CD4-positive, alpha-beta T cell (primary cell): Measurements from ENCODE around the gene UIMC1. TPM values are rescaled to one million over a fixed set of nuclear protein-coding genes. Genes with fewer than 3 reads are reported as not detected.

ENCODE experiments used
- ATAC-seq: fragments of 200-7000 bp; cut with Tn5 transposase; one replicate; pipeline ENCODE4 v1.10.0; 2022; ENCODE audit warnings: mild to moderate bottlenecking; ENCODE audit not compliant: poor library complexity
- CTCF ChIA-PET: fragments of 350-600 bp; sonication (Branson Sonifier 250); formaldehyde crosslinking; loops from one replicate; lab custom pipeline; 2021; ENCODE audit warnings: antibody characterized with exemption, inconsistent platforms; lab: Charles Lee
- POLR2A ChIA-PET: fragments of 350-600 bp; sonication (Branson Sonifier 250); formaldehyde crosslinking; loops from one replicate; lab custom pipeline; 2021; ENCODE audit warnings: antibody characterized with exemption, inconsistent platforms; lab: Charles Lee
- DNase-seq, 14 experiments: peaks; one replicate each; pipeline ENCODE4 v3.0.0-alpha.2; 2013 to 2020; ENCODE audit warnings: mixed read lengths in 2 of 14
- H3K27ac ChIP-seq, 2 donors: one replicate each; pipeline versions ENCODE4 v1.5.1 to v1.7.0; 2013; ENCODE audit warnings: low read length in 2 of 2, low read depth in 1 of 2, mild to moderate bottlenecking in 1 of 2
- H3K27me3 ChIP-seq, 2 experiments: 1 replicate in 1 of 2; 2 replicates in 1 of 2; pipeline versions ENCODE4 v1.6.1 to v1.7.0; 2013; ENCODE audit warnings: low read length in 2 of 2, control low read depth in 1 of 2, mild to moderate bottlenecking in 1 of 2, moderate library complexity in 1 of 2; ENCODE audit not compliant: insufficient read depth in 2 of 2, control insufficient read depth in 1 of 2
- H3K36me3 ChIP-seq: one replicate; pipeline ENCODE4 v1.6.1; 2013; ENCODE audit warnings: low read length, control low read depth; ENCODE audit not compliant: insufficient read depth
- H3K4me1 ChIP-seq: one replicate; pipeline ENCODE4 v1.6.1; 2013; ENCODE audit warnings: low read length, control low read depth; ENCODE audit not compliant: insufficient read depth
- H3K4me3 ChIP-seq: one replicate; pipeline ENCODE4 v1.5.1; 2013; ENCODE audit warnings: mild to moderate bottlenecking, low read length, moderate library complexity
- H3K9me3 ChIP-seq, 2 experiments: 1 replicate in 1 of 2; 2 replicates in 1 of 2; pipeline versions ENCODE4 v1.6.1 to v1.7.0; 2013; ENCODE audit warnings: low read length in 2 of 2, mild to moderate bottlenecking in 2 of 2, control low read depth in 1 of 2, moderate library complexity in 1 of 2; ENCODE audit not compliant: control insufficient read depth in 1 of 2, insufficient read depth in 1 of 2
- H3K27ac Mint-ChIP-seq: one replicate; pipeline ENCODE4 v1.8.0; 2020; ENCODE audit warnings: mixed read lengths
- H3K27me3 Mint-ChIP-seq: one replicate; pipeline ENCODE4 v1.8.0; 2021; ENCODE audit warnings: mixed read lengths
- H3K36me3 Mint-ChIP-seq: one replicate; pipeline ENCODE4 v1.8.0; 2021; ENCODE audit warnings: low read depth, mixed read lengths
- H3K4me1 Mint-ChIP-seq: one replicate; pipeline ENCODE4 v1.8.0; 2021; ENCODE audit warnings: low read depth, mixed read lengths
- H3K4me3 Mint-ChIP-seq: one replicate; pipeline ENCODE4 v1.8.0; 2020; ENCODE audit warnings: mild to moderate bottlenecking, mixed read lengths
- H3K9me3 Mint-ChIP-seq: one replicate; pipeline ENCODE4 v1.8.0; 2020; ENCODE audit warnings: mixed read lengths
- CTCF ChIP-seq: fragments of 200-600 bp; IDR thresholded peaks from one replicate; pipeline ENCODE4 v1.8.0; 2022; ENCODE audit warnings: antibody characterized with exemption, mild to moderate bottlenecking
- intact Hi-C, 2 experiments: fragments of 100-400 bp; cut with DNase I in 1 of 2; cut with micrococcal nuclease in 1 of 2; formaldehyde crosslinking; loops; one replicate each; pipeline versions ENCODE4 v1.15.1 to v1.9.0; 2023 to 2025; cut with DNase I, micrococcal nuclease
- total RNA-seq, 174 experiments: library from RNA in 2 of 174; stranded (reverse) in 2 of 174; gene quantifications; one replicate each; pipeline ENCODE4 v1.2.3 and lab custom pipeline; 2021 to 2026

The UIMC1 gene
- total RNA-seq, 2 experiments from 2014 or later: 42.3 to 50.8 TPM

- Histone ChIP-seq H3K27me3 (no peaks in the 10 kb centered on the region), H3K27ac (no peak overlapping the region), H3K4me3 (no peak overlapping the region), H3K9me3 (peaks cover 0 to 3% of the 10 kb centered on the region in 2 experiments), H3K36me3 (no peaks in the 10 kb centered on the region), H3K4me1 (peaks cover 21% of the 10 kb centered on the region)
- ATAC-seq (no peak), DNase-seq (no peak)
- TF ChIP-seq CTCF: no peak
- Mint-ChIP-seq H3K9me3 (peaks cover 2% of the 10 kb centered on the region), H3K27me3 (no peaks in the 10 kb centered on the region), H3K4me1 (peaks cover 59% of the 10 kb centered on the region), H3K4me3 (no peak overlapping the region), H3K36me3 (peaks cover 45% of the 10 kb centered on the region), H3K27ac (no peak overlapping the region)
- intact Hi-C loops: no loop called here
- POLR2A ChIA-PET: interaction anchor here (0.7 kb wide), 1 partner anchor 13 kb away, joined by 3 read pairs; no protein-coding TSS in a partner anchor
- CTCF ChIA-PET: no interaction called here
Observed at GRCh38 chr5:176998828-176999227, 7.8 kb downstream of the UIMC1 start.

- no peak for TF ChIP-seq CTCF
- Histone ChIP-seq H3K9me3 (peaks cover 0 to 3% of the 10 kb centered on the region in 2 experiments), H3K27me3 (no peaks in the 10 kb centered on the region), H3K4me1 (peaks cover 12% of the 10 kb centered on the region), H3K36me3 (no peaks in the 10 kb centered on the region), H3K4me3 (no peak overlapping the region), H3K27ac (no peak overlapping the region)
- Mint-ChIP-seq H3K27ac (peak overlapping the region; percentile 26), H3K4me3 (no peak overlapping the region), H3K9me3 (peaks cover 2% of the 10 kb centered on the region), H3K27me3 (no peaks in the 10 kb centered on the region), H3K36me3 (peaks cover 53% of the 10 kb centered on the region), H3K4me1 (peaks cover 52% of the 10 kb centered on the region)
- ChIA-PET CTCF (interaction anchor here (1.6 kb wide), 1 partner anchor 9 kb away, joined by 4 read pairs; no protein-coding TSS in a partner anchor), POLR2A (interaction anchor here (1.0 to 1.1 kb wide), 2 partner anchors 9 to 27 kb away, joined by 3 to 5 read pairs; no protein-coding TSS in a partner anchor)
- intact Hi-C loops: no loop called here
- DNase-seq (no peak), ATAC-seq (no peak)
Observed at GRCh38 chr5:176996780-176997179, 9.8 kb downstream of the UIMC1 start.

GRCh38 chr5:176995896-176996767, 10.4 kb downstream of the UIMC1 start:
- peaks cover 2% of the 10 kb centered on the region for H3K9me3 Mint-ChIP-seq
- no peaks in the 10 kb centered on the region for H3K36me3 ChIP-seq
- H3K27ac ChIP-seq: no peak overlapping the region
- intact Hi-C loops: no loop called here
- peaks cover 50% of the 10 kb centered on the region for H3K36me3 Mint-ChIP-seq
- peaks cover 11% of the 10 kb centered on the region for H3K4me1 ChIP-seq
- DNase-seq (peak in 2 of 14 experiments; percentile 32 to 40), ATAC-seq (no peak)
- no peak overlapping the region for H3K4me3 Mint-ChIP-seq
- H3K27me3 Mint-ChIP-seq: no peaks in the 10 kb centered on the region
- ChIA-PET CTCF (interaction anchor here (0.7 to 1.6 kb wide), 2 partner anchors 10 to 11 kb away, joined by 3 to 4 read pairs; no protein-coding TSS in a partner anchor), POLR2A (interaction anchor here (1.0 to 1.1 kb wide), 2 partner anchors 9 to 27 kb away, joined by 3 to 5 read pairs; no protein-coding TSS in a partner anchor)
- peak overlapping the region; percentile 26 for H3K27ac Mint-ChIP-seq
- no peak overlapping the region for H3K4me3 ChIP-seq
- H3K9me3 ChIP-seq: peaks cover 0 to 3% of the 10 kb centered on the region in 2 experiments
- no peaks in the 10 kb centered on the region for H3K27me3 ChIP-seq
- TF ChIP-seq CTCF: no peak
- peaks cover 48% of the 10 kb centered on the region for H3K4me1 Mint-ChIP-seq
